Right renal pelvis (tissue), 4 donors: ENCODE results near the gene RASSF1. TPM values are rescaled to one million over a fixed set of nuclear protein-coding genes. Genes with fewer than 3 reads are reported as not detected.
"Not testable (repeated sequence)": the region's sequence is repeated elsewhere in the genome, so short reads cannot be mapped to it uniquely, and the experiment has no call there.

ENCODE experiments used
- DNase-seq, 4 donors: peaks; one replicate each; pipeline ENCODE4 v3.0.0-alpha.2; 2013; ENCODE audit warnings: low read depth in 4 of 4, low spot score in 3 of 4, missing footprints in 1 of 4
- polyA plus RNA-seq, 4 donors: library from polyadenylated mRNA; unstranded; fragments of 120-200 nt; gene quantifications; one replicate each; pipeline ENCODE4 v1.2.1, GENCODE V29; 2013; ENCODE audit not compliant: insufficient read length in 4 of 4

Gene RASSF1
- polyA plus RNA-seq, 4 donors = 17.5 to 22.8 (median 17.8) TPM

GRCh38 chr3:50325497-50326181 is 15.0 kb downstream of the RASSF1 start:
- DNase-seq = no peak

GRCh38 chr3:50325113-50325480 is 15.5 kb downstream of the RASSF1 start:
- no peak for DNase-seq

DNA sequence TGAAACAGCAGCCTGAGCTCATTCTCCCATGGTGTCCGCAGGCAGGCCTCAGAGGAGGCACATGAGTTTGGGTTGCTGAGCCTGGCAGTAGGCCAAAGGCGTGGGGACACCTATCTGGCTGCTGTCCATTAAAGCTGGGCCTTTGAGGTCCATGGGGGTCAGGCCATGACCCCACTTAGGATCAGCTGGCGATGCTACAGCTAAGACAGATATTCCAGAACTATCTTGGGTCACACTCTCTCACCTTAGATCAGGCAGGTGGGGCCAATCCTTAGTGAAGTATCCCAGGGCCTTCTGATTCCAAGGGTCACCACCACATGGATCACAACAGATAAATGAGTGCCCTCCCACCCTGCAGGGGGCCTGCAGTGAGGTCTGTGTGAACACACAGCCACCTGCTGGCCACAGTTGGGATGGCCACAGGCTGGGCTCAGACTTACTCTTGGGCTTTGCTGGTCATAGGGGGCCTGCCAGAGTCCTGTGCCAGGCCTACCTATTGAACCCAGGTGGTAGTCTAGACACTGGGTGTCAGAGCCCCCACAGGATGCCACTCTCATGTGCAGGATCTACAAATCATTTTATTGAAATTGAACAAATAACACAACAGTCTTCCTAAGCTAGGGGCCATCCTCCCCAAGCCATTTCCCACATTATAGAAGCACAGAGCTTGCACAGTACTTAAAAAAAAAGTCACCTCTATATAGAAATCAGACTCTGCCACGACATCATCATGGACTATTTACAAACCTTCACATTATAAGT is 16.1 kb downstream of the RASSF1 start:
- DNase-seq = no peak

DNA sequence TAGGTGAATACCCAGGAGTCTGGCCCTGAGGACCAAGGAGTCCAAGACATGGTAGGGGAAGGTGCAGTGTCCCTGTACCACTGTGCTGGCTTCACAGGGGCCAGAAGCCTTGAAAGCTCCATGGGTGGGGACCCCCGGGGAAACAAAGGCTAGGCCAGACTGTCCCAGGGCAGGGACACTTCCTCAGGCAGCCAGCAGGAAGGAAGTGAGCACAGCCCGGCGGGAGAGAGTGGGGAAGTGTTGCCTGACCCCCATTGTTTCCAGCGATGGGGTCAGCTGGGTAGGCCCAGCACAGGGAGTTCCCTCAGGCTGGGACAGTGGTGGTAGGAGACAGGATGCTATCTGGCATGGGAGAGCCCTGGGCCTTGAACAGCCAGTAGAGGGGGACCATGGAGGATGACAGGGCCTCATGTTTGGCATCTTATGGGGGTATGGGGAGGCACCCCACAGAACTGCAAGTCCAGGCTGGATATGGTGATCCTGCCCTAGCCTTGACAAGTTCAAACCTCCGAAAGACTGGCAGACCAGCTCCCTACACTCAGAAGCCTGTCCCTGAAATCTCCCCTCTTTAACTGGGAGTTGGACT is 16.9 kb downstream of the RASSF1 start:
- DNase-seq = no peak

- no peak for DNase-seq
These were observed 17.5 kb downstream of the RASSF1 start for GRCh38 chr3:50323092-50323600.

DNA sequence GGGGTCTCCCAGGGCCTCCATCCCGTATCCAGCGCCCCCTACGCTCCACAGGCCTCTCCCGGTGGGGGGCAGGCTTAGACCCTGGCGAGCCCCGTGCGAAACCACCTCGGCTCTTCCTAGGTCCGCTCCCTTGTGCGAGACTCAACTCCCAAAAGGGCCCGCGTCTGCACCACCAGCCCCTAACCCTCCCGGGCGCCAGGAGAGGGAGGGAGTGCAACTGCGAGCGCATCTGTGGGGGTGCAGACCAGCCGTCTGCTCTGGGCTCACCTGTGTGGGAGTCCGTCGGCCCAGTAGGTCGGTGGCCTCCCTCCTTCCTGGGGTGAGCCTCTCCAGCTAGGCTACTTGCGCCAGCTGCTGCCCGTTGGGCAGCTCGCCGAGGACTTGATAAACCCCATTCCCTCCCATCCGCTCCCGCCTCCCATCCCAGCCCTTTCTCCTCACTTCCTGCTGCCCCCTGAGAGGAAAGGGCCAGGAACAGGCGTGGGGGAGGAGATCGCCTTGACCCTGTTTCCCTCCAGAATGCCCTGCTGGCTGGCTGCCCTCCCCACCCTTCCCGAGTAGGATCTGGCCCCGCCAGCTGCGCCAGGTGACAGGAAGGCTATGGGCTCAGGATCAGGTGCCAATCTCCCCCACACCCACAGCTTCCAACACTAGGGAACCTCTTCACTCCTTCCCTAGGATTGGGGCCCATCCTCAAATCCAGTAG is 18.1 kb downstream of the RASSF1 start, which contains the start of gene HYAL2:
Gene HYAL2, minus strand, starts transcription at position 360 of the 706 bp plus-strand sequence. CDS start 2,256 bp downstream, outside the sequence.
- no peak for DNase-seq

DNA sequence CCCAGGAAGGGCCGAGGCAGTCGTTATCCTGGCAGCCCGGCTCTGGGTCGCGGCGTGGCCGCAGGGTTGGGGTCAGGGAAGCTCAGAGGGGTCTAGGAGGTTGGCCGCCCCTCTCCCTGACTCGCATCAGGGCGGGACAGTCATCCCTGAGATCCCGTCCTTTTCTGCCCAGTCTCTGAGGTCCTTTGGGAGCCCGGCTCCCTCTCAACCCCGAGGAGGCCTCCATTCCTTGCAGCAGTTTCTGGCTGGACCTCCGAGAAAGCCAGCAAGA is 18.6 kb downstream of the RASSF1 start:
- DNase-seq = no peak

GRCh38 chr3:50321336-50322114 is 19.1 kb downstream of the RASSF1 start:
- DNase-seq = peak in 3 of 4 donors; percentile 81 to 86 (median 85)

GRCh38 chr3:50320853-50321335 is 19.7 kb downstream of the RASSF1 start:
- peak in 1 of 4 donors; percentile 78 for DNase-seq

GRCh38 chr3:50319894-50320625 is 20.6 kb downstream of the RASSF1 start:
- DNase-seq = no peak

- no peak for DNase-seq
These were observed 21.3 kb downstream of the RASSF1 start for GRCh38 chr3:50319181-50319893.

- DNase-seq = no peak
These were observed 22.0 kb downstream of the RASSF1 start for GRCh38 chr3:50318615-50319014.

GRCh38 chr3:50318163-50318562 is 22.5 kb downstream of the RASSF1 start:
- no peak for DNase-seq

GRCh38 chr3:50317300-50317699 is 23.3 kb downstream of the RASSF1 start:
- no peak for DNase-seq

DNA sequence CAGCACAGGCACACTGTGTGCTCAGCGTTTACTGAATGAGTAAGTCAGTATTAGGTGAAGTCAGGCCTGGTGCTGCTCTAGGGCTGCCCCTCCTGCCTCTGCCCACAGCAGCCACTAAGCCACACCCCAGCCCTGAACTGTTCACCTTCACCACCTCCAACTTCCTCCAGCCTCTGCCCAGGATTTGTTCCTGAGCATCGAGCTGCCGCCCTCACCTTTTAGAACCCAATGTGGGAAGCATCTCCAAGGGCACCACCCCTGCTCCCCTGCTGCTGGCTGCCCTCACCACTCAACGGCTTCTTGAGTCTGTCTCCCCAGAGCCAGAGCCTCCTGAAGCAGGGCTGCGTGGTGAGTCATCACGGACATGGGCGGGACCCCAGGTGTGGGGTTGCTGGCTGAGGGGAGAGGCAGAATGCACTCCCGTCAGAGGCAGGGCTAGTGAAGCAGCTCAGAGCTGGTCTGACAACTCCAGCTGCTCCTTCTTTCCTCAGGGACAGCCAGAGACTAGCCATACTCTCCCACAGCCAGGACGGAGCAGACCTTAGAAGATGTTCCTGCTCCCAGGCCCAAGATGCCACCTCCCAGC is 23.9 kb downstream of the RASSF1 start:
- DNase-seq = no peak

DNA sequence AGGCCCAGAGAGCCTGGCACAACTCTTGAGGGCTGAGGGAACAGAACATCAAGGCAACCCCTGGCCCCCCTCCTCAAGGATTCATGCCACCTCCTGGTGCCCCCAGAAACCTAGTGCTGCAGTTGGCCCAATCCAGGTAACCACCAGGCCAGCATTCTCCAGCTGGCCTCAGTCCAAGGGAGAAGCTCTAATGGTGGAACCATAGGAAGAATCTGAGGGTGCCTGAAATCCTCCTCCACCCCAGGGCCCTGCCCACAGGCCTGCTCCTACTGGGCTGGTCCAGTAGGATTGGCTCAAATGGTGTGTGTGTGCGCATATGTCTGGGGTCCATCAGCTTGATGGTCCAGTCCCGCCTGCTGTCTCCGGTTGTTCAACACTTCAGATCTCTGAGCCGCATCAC is 25.8 kb downstream of the RASSF1 start:
- no peak for DNase-seq

DNA sequence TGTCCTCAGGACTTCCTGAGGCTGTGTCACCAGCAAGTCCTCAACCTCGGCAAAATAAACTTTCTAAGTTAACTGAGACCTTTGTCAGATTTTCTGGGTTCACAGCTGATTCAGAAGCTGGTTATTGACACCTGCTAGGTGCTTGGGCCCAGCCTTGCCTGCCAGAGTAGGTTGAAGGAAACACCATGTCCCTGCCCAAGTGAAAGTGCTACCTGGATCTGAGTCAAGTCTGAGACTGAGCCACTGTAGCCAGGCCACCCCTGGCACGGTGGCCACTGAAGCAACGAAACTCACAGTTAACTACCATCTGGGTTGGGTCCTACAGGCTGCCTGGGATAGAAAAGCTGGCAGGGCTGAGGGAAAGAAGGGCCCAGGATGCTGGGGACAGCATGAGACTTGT is 26.3 kb downstream of the RASSF1 start:
- no peak for DNase-seq

DNA sequence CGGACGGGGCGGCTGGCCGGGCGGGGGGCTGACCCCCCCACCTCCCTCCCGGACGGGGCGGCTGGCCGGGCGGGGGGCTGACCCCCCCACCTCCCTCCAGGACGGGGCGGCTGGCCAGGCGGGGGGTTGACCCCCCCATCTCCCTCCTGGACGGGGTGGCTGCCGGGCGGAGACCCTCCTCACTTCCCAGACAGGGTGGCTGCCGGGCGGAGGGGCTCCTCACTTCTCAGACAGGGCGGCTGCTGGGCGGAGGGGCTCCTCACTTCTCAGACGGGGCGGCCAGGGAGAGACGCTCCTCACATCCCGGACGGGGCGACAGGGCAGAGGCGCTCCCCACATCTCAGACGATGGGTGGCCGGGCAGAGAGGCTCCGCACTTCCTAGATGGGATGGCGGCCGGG is 28.6 kb downstream of the RASSF1 start:
- not testable (repeated sequence) for DNase-seq
